ENCODE results near the gene SH3PXD2A.

- TF ChIP-seq CTCF (IDR thresholded peaks at IDR 0.05) (no peak), POLR2A (IDR thresholded peaks at IDR 0.05) (no peak)
Measured at GRCh38 chr10:103849880-103850571, 5.3 kb downstream of the SH3PXD2A start.
